Nephron progenitor cell (in vitro differentiated cells): ENCODE data around the gene CHD2.

ENCODE experiments used
- DNase-seq: peaks from one replicate; pipeline ENCODE4 v3.0.0; 2021
- H3K27ac Mint-ChIP-seq: 2 replicates; pipeline ENCODE4 v1.8.0; 2021; ENCODE audit warnings: mild to moderate bottlenecking, moderate library complexity, mixed read lengths
- H3K27me3 Mint-ChIP-seq: 2 replicates; pipeline ENCODE4 v1.8.0; 2021; ENCODE audit warnings: mild to moderate bottlenecking, low read depth, mixed read lengths; ENCODE audit not compliant: poor library complexity
- H3K36me3 Mint-ChIP-seq: 2 replicates; pipeline ENCODE4 v1.8.0; 2021; ENCODE audit warnings: low read depth, mixed read lengths
- H3K4me1 Mint-ChIP-seq: 2 replicates; pipeline ENCODE4 v1.8.0; 2021; ENCODE audit warnings: mixed read lengths
- H3K4me3 Mint-ChIP-seq: 2 replicates; pipeline ENCODE4 v1.8.0; 2021; ENCODE audit warnings: mild to moderate bottlenecking, moderate library complexity, mixed read lengths
- H3K9me3 Mint-ChIP-seq: 2 replicates; pipeline ENCODE4 v1.8.0; 2021; ENCODE audit warnings: mild to moderate bottlenecking, moderate library complexity, mixed read lengths
- CTCF ChIP-seq: fragments of 200-600 bp; sonication (generic); IDR thresholded peaks from 2 replicates; pipeline ENCODE4 v1.5.0; 2021; ENCODE audit warnings: antibody characterized with exemption

Gene CHD2

GRCh38 chr15:92897620-92898019 is 2.5 kb upstream of the CHD2 start:
- Mint-ChIP-seq H3K36me3 (peaks cover 75% of the 10 kb centered on the region), H3K4me1 (peaks cover 14% of the 10 kb centered on the region), H3K9me3 (peaks cover 3% of the 10 kb centered on the region), H3K27ac (peak overlapping the region; percentile 46), H3K4me3 (no peak overlapping the region), H3K27me3 (peaks cover 5% of the 10 kb centered on the region)
- TF ChIP-seq CTCF, result no peak
- DNase-seq, result no peak

DNA sequence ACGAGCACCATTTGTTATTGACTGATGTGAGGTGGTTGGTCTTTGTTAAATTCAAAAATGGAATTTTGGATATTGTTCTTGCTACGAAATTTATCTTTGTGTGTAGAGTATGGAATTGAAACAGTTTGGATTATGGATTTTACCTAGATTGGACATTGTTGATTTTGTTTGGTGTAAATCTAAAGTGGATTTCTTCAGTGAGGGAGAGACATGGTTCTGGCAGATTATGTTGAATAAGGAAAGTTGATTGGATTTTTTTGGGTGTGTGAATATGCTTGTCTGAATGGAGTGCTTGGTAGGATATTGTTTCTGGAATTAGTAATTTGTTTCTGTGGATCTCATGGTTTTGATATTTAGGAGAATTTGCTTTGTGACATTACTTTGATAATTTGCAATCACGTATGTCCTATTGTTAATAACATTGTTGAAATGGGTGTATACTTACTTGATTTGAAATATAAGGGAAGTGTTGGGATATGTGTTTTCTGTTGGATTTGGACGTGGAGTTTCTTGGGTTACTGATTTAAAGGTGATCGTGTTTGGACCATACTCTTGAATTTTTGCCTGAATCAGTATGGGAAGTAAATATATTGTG is 1.0 kb upstream of the CHD2 start:
- Mint-ChIP-seq H3K4me3 (peak overlapping the region; percentile 66), H3K36me3 (peaks cover 72% of the 10 kb centered on the region), H3K27ac (peak overlapping the region; percentile 78), H3K27me3 (no peaks in the 10 kb centered on the region), H3K9me3 (peaks cover 3% of the 10 kb centered on the region), H3K4me1 (peaks cover 22% of the 10 kb centered on the region)
- TF ChIP-seq CTCF, result no peak
- no peak for DNase-seq

DNA sequence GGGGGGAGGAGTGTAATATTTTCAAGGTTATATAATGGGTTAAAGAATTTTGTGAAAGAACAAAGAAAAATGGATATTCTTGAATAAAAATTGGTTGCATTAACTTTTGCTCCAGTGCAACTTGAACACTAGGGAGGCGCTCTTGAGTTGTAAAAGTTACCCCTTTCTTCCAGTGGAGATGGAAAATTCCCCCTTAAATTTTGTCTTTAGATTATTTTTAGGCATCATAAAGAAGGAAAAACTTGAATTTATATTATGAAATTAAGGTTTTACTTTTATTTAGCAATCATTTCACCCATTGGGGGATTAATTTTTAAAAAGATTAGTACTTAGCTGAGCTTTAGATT is 550 bp upstream of the CHD2 start:
- H3K27ac Mint-ChIP-seq, result peak overlapping the region; percentile 78
- DNase-seq, result no peak

GRCh38 chr15:92900731-92901071 is 577 bp downstream of the CHD2 start:
- peaks cover 3% of the 10 kb centered on the region for H3K9me3 Mint-ChIP-seq
- H3K4me3 Mint-ChIP-seq, result peak overlapping the region; percentile 95
- no peaks in the 10 kb centered on the region for H3K27me3 Mint-ChIP-seq
- no peak for DNase-seq
- H3K4me1 Mint-ChIP-seq, result peaks cover 29% of the 10 kb centered on the region
- H3K36me3 Mint-ChIP-seq, result peaks cover 59% of the 10 kb centered on the region
- H3K27ac Mint-ChIP-seq, result peak overlapping the region; percentile 100
- TF ChIP-seq CTCF, result no peak

More for the DNA sequence above, 550 bp upstream of the CHD2 start:
- Mint-ChIP-seq H3K4me1 (peaks cover 24% of the 10 kb centered on the region), H3K9me3 (peaks cover 3% of the 10 kb centered on the region), H3K4me3 (peak overlapping the region; percentile 66), H3K27me3 (no peaks in the 10 kb centered on the region), H3K36me3 (peaks cover 69% of the 10 kb centered on the region)
- TF ChIP-seq CTCF, result peak; percentile 61

- Mint-ChIP-seq H3K9me3 (peaks cover 3% of the 10 kb centered on the region), H3K27me3 (no peaks in the 10 kb centered on the region), H3K4me3 (peak overlapping the region; percentile 95), H3K36me3 (peaks cover 58% of the 10 kb centered on the region), H3K4me1 (peaks cover 34% of the 10 kb centered on the region), H3K27ac (peak overlapping the region; percentile 100)
- no peak for TF ChIP-seq CTCF
- DNase-seq, result no peak
These were observed 1.1 kb downstream of the CHD2 start for GRCh38 chr15:92901072-92901761.

GRCh38 chr15:92901995-92902394 is 1.9 kb downstream of the CHD2 start:
- Mint-ChIP-seq H3K4me1 (peaks cover 42% of the 10 kb centered on the region), H3K4me3 (peak overlapping the region; percentile 95), H3K27me3 (no peaks in the 10 kb centered on the region), H3K9me3 (peaks cover 3% of the 10 kb centered on the region), H3K27ac (peak overlapping the region; percentile 77), H3K36me3 (peaks cover 54% of the 10 kb centered on the region)
- no peak for DNase-seq
- no peak for TF ChIP-seq CTCF
